A673 (cell line): ENCODE results near the gene UCKL1. TPM values are rescaled to one million over a fixed set of nuclear protein-coding genes. Genes with fewer than 3 reads are reported as not detected.

Experiments used
- BruUV-seq: library from RNA; stranded (reverse); fragments of 400-500 nt; replicated peaks from 2 replicates; lab custom pipeline; 2021; lab: Mats Ljungman, UMichigan
- CTCF ChIA-PET: fragments of 300-600 bp; sonication (Branson Sonifier 250); formaldehyde crosslinking; loops from one replicate; lab custom pipeline; 2022; ENCODE audit warnings: antibody characterized with exemption; lab: Charles Lee
- POLR2A ChIA-PET: fragments of 300-600 bp; sonication (Branson Sonifier 250); formaldehyde crosslinking; loops from one replicate; lab custom pipeline; 2022; ENCODE audit warnings: antibody characterized with exemption; ENCODE audit not compliant: low non-redundant PET; lab: Charles Lee
- DNase-seq: peaks from one replicate; pipeline ENCODE4 v3.0.0-alpha.2; 2015; ENCODE audit warnings: low spot score
- H3K27ac ChIP-seq: fragments of 200-600 bp; sonication (generic); 2 replicates; pipeline ENCODE4 v1.5.1; 2016; ENCODE audit warnings: mixed run types, low read depth, mild to moderate bottlenecking, mixed read lengths, antibody characterized with exemption, low read length; ENCODE audit not compliant: poor library complexity, severe bottlenecking
- H3K27me3 ChIP-seq: fragments of 200-600 bp; sonication (generic); replicated peaks from 2 replicates; pipeline ENCODE4 v1.6.1; 2017; ENCODE audit warnings: mixed run types, low read depth, mild to moderate bottlenecking, mixed read lengths, antibody characterized with exemption, low read length; ENCODE audit not compliant: insufficient read depth, poor library complexity
- H3K36me3 ChIP-seq: fragments of 200-600 bp; sonication (generic); 2 replicates; pipeline ENCODE4 v1.6.1; 2016; ENCODE audit warnings: mixed run types, mild to moderate bottlenecking, mixed read lengths, antibody characterized with exemption, low read length; ENCODE audit not compliant: insufficient read depth, poor library complexity, severe bottlenecking
- H3K4me1 ChIP-seq: fragments of 200-600 bp; sonication (generic); 2 replicates; pipeline ENCODE4 v1.6.1; 2017; ENCODE audit warnings: mixed run types, mild to moderate bottlenecking, mixed read lengths, antibody characterized with exemption, low read length; ENCODE audit not compliant: insufficient read depth, poor library complexity, severe bottlenecking
- H3K4me3 ChIP-seq: fragments of 200-600 bp; sonication (generic); 2 replicates; pipeline ENCODE4 v1.5.1; 2016; ENCODE audit warnings: low read depth, mixed run types, mild to moderate bottlenecking, mixed read lengths, low read length; ENCODE audit not compliant: poor library complexity, severe bottlenecking
- H3K9me3 ChIP-seq: fragments of 200-600 bp; sonication (generic); 2 replicates; pipeline ENCODE4 v1.6.1; 2016; ENCODE audit warnings: mixed run types, low read depth, mild to moderate bottlenecking, mixed read lengths, antibody characterized with exemption, low read length; ENCODE audit not compliant: poor library complexity, severe bottlenecking
- CTCF ChIP-seq: fragments of 300-800, 200-600 bp; sonication (generic); conservative IDR thresholded peaks from 2 replicates; pipeline ENCODE4 v1.5.1; 2017; ENCODE audit warnings: low read depth, mild to moderate bottlenecking, antibody characterized with exemption, low read length, moderate library complexity, mixed read lengths
- EZH2 ChIP-seq: fragments of 200-600 bp; sonication (generic); IDR thresholded peaks from 2 replicates; pipeline ENCODE4 v1.6.1; 2017; ENCODE audit warnings: borderline replicate concordance, low read depth, mild to moderate bottlenecking, mixed read lengths, antibody characterized with exemption, low read length; ENCODE audit not compliant: poor library complexity, severe bottlenecking
- intact Hi-C: fragments of 100-400 bp; cut with micrococcal nuclease; formaldehyde crosslinking; loops from one replicate; pipeline ENCODE4 v1.10.0; 2022; ENCODE audit not compliant: unreplicated experiment
- total RNA-seq: library from RNA; stranded (reverse); gene quantifications from 2 replicates; pipeline ENCODE4 v1.2.3, GENCODE V29; 2021

Gene UCKL1
- total RNA-seq, 1 experiment from 2014 or later, result 53.3 TPM

- intact Hi-C loops, result no loop called here
- no peak for TF ChIP-seq EZH2
- TF ChIP-seq CTCF, result no peak
- Histone ChIP-seq H3K9me3 (no peaks in the 10 kb centered on the region), H3K27ac (no peak overlapping the region), H3K4me3 (no peak overlapping the region), H3K36me3 (no peaks in the 10 kb centered on the region), H3K27me3 (no peaks in the 10 kb centered on the region), H3K4me1 (no peaks in the 10 kb centered on the region)
- BruUV-seq, result no TSS peak
- ChIA-PET CTCF (no interaction called here), POLR2A (no interaction called here)
- DNase-seq, result no peak
Measured at GRCh38 chr20:63903796-63904561, 52.2 kb downstream of the UCKL1 start.

GRCh38 chr20:63900413-63900812 lies 55.8 kb downstream of the UCKL1 start:
- BruUV-seq, result no TSS peak
- no peak overlapping the region for H3K27ac ChIP-seq
- no peaks in the 10 kb centered on the region for H3K27me3 ChIP-seq
- no peaks in the 10 kb centered on the region for H3K36me3 ChIP-seq
- TF ChIP-seq CTCF (no peak), EZH2 (no peak)
- POLR2A ChIA-PET, result no interaction called here
- CTCF ChIA-PET, result no interaction called here
- H3K9me3 ChIP-seq, result no peaks in the 10 kb centered on the region
- intact Hi-C loops, result no loop called here
- H3K4me3 ChIP-seq, result no peak overlapping the region
- peaks cover 9% of the 10 kb centered on the region for H3K4me1 ChIP-seq
- no peak for DNase-seq

GRCh38 chr20:63898882-63899558 lies 57.2 kb downstream of the UCKL1 start:
- CTCF ChIA-PET, result no interaction called here
- Histone ChIP-seq H3K4me1 (peaks cover 9% of the 10 kb centered on the region), H3K4me3 (no peak overlapping the region), H3K9me3 (no peaks in the 10 kb centered on the region), H3K27me3 (no peaks in the 10 kb centered on the region), H3K27ac (no peak overlapping the region), H3K36me3 (no peaks in the 10 kb centered on the region)
- POLR2A ChIA-PET, result no interaction called here
- BruUV-seq, result no TSS peak
- DNase-seq, result no peak
- intact Hi-C loops, result no loop called here
- TF ChIP-seq CTCF (no peak), EZH2 (no peak)
